T-helper 1 cell (primary cell): ENCODE data around the gene TRIM21.
"Not testable (repeated sequence)": the region's sequence is repeated elsewhere in the genome, so short reads cannot be mapped to it uniquely, and the experiment has no call there.

ENCODE experiments used
- DNase-seq, 5 donors: peaks; one replicate each; pipeline ENCODE4 v3.0.0-alpha.2; 2012 to 2020
- total RNA-seq, 4 donors: gene quantifications; one replicate each; lab custom pipeline; 2026; lab: John Stamatoyannopoulos, UW

Gene TRIM21
- total RNA-seq, result 12.4 to 26.0 (median 23.9) reads per million in 4 donors

- peak; percentile 67 to 90 (median 78) for DNase-seq
Observed at GRCh38 chr11:4393209-4393857, at the start of gene TRIM21. TSS of gene TRIM21 (minus strand) at chr11:4393702. CDS start at chr11:4390409, 3,293 bp downstream.

- no peak for DNase-seq
Observed at GRCh38 chr11:4441515-4441914, 48.0 kb upstream of the TRIM21 start.

- no peak for DNase-seq
Observed at GRCh38 chr11:4436411-4436810, 42.9 kb upstream of the TRIM21 start.

GRCh38 chr11:4433856-4434255 is 40.4 kb upstream of the TRIM21 start:
- no peak for DNase-seq

GRCh38 chr11:4430051-4430450 is 36.5 kb upstream of the TRIM21 start:
- DNase-seq, result no peak

- no peak for DNase-seq
Observed at GRCh38 chr11:4418403-4418802, 24.9 kb upstream of the TRIM21 start.

- no peak for DNase-seq
Observed at GRCh38 chr11:4416816-4417215, 23.3 kb upstream of the TRIM21 start.

- DNase-seq, result no peak
Observed at GRCh38 chr11:4416306-4416705, 22.8 kb upstream of the TRIM21 start.

- not testable (repeated sequence) for DNase-seq
Observed at GRCh38 chr11:4406206-4406605, 12.7 kb upstream of the TRIM21 start.

- no peak for DNase-seq
Observed at GRCh38 chr11:4393858-4394223, 339 bp upstream of the TRIM21 start.

- DNase-seq, result no peak
Observed at GRCh38 chr11:4388221-4388620, 5.3 kb downstream of the TRIM21 start.

- DNase-seq, result no peak
Observed at GRCh38 chr11:4385978-4386740, 7.3 kb downstream of the TRIM21 start.

- no peak for DNase-seq
Observed at GRCh38 chr11:4381901-4382300, 11.6 kb downstream of the TRIM21 start.

- DNase-seq, result no peak
Observed at GRCh38 chr11:4375431-4376140, 17.9 kb downstream of the TRIM21 start.

- DNase-seq, result no peak
Observed at GRCh38 chr11:4370166-4370565, 23.3 kb downstream of the TRIM21 start.

GRCh38 chr11:4368286-4368685 is 25.2 kb downstream of the TRIM21 start, which contains the start of gene OR52B4:
TSS of gene OR52B4 (minus strand) at chr11:4368386. CDS start at chr11:4368295, 91 bp downstream.
- no peak for DNase-seq

GRCh38 chr11:4348142-4348541 is 45.4 kb downstream of the TRIM21 start:
- not testable (repeated sequence) for DNase-seq

- DNase-seq, result not testable (repeated sequence)
Observed at GRCh38 chr11:4345366-4345765, 48.1 kb downstream of the TRIM21 start.
